ENCODE results near the gene PFN1.

The PFN1 gene

GRCh38 chr17:4948166-4948930 lies at the start of gene PFN1:
PFN1 (minus strand) TSS chr17:4948530; CDS start chr17:4948394, 136 bp downstream.
- peak; percentile 81 to 94 (median 89) for DNase-seq (ENCODE audit: low read depth in 3 of 3)

- DNase-seq (ENCODE audit: low read depth in 3 of 3) = peak; percentile 78 to 89 (median 80)
These were observed 49.1 kb upstream of the PFN1 start, which contains the start of the genes INCA1 and KIF1C for GRCh38 chr17:4997302-4998026. INCA1 (minus strand) TSS chr17:4997522; CDS start chr17:4994437, 3,085 bp downstream. KIF1C (plus strand) TSS chr17:4997950; CDS start chr17:5000247, 2,297 bp downstream.

GRCh38 chr17:4994081-4994595 lies 45.8 kb upstream of the PFN1 start:
- no peak for DNase-seq (ENCODE audit: low read depth in 3 of 3)

DNA sequence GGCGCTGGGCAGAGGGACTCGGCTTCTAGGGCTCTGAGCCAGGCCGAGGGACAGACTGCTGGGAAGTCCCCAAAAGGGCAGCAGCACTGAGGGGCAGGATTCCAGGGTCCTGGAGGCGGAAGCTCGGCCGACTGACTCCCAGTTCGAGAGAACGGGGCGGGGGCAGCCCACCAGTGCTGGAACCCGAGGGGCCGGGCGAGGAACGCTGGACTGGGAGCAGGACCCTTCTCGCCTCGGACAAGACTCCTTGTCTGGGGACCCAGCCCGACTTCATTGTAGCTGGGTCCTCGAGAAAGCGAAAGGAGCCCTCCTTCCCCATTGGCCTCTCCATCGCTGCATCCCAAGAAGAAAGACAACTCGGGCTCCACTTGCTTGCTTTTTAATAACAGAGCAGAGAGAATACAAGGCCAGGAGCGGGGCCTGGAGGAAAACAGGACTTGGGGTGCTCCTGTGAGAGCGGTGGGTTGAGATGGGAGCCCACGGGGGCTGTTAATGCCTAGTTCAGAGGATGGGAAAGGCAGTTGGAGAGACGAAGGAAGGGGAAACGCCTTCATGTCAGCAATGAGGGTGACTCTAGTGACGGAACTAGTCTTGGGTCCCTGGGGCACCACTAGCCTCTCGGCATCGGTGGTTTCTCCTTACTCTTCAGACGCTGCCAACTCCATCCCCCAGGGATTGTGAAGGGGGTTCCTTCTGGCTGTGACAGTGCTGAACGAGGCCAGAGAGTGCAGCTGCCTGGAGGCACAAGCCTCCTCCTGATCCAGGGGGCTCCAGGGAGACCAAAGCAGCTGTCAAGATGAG lies 39.6 kb upstream of the PFN1 start:
- DNase-seq (ENCODE audit: low read depth in 3 of 3) = no peak

DNA sequence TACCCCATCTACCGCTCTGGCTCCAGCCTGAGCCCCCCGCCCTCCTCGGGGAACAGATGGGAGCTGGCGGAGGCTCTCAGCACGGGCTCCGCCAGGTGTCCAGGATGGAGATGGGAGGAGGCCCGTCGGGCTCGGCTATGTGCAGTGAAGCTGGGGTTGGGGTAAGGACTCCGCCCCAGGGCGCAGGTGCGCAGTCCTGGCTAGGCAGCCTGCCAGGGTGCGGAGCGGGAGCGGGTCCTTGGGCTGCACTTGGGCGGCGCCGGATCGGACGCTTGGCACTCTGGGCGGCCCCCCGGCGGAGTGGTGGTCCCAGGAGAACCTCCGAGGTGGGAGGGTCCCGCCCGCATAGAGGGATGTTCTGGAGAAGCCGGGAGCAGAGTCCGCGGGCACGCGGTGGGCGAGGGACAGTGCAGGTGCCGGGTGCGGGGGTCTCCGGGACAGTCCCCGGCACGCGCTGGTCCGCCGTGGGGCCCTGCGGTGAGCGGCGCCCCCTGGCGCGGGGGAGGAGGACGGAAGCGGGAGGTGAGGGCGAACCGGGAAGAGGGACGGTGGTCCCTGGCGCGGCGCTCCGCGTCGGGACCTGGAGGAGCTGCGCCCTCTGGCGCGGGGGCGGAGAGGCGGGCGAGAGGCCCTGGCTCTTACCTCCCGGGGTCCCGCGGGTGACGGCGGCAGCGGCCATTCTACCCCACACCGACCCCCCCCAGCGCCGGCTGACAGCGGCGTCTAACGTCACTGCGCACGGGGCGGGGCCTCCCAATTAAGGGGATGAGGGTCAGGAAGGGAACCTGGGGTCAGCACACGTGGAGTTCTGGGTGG lies 38.8 kb upstream of the PFN1 start, which contains the start of gene CAMTA2:
Gene CAMTA2 (minus strand): TSS at position 725 of the 816 bp plus-strand sequence. CDS start 1,453 bp downstream, outside the sequence.
- DNase-seq (ENCODE audit: low read depth in 3 of 3) = peak; percentile 68 to 89 (median 77)

DNA sequence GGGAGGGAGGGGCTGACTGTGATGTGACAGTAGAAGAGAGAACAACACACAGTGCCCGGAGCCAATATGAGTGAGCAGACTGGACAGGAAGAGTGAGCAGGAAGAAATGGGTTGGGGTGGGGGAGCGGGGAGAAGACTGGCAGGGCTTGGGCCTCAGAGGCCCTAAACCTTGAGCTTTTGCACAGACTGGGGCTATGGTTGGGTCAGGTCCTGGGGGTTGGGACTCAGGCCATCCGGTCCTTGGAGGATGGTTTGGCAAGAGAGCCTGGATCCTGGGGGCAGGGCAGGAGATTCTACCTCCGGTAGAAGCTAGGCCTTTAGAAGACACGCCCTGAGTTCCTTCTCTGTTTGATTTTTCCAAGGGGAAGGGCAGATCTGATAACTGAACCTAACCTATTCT lies 38.1 kb upstream of the PFN1 start:
- no peak for DNase-seq (ENCODE audit: low read depth in 3 of 3)

DNA sequence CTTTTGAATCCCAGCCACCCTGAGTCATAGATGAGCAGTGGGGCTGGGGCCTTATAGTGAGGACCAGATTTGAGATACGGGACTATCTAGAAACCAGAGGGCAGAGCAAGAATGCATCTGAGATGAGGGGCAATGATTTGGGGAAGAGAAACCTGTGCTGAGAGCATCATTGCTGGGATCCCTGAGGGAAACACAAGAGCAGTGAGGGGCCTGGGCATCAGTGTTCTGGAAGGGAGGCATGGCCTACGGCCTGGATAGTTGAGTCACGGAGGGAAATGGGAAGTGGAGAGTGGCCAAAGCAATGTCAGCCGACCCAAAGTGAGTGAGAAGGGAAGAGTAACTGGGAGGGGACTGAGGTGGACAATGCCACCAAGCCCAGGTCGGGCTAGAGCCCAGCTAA lies 34.0 kb upstream of the PFN1 start:
- DNase-seq (ENCODE audit: low read depth in 3 of 3) = no peak

DNA sequence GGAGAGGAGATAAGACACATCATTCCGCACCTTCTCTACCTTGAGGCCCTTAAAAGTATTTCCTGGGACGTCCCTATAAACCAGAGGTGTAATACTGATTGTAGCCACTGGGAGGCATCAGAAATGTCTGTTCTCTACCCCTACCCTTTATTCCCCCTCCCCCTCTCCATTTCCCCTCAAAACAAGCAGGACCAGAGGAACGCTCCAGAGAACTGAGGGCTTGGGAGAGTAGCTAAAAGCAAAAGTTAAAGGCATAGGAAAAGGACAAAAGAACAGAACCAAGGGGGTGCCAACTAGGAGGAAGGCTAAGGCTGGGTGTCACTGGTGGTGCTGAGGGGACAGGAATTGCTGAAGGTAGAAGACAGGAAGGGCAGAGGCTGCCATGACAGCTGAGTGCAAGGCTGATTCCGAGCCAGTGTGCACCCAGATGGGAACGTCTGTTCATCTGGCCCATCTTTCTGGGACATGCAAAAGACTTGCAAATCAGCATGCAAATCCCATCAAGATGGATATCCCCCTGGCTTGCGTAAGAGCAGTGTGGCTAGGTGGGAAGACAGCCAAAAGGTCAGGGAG lies 32.4 kb upstream of the PFN1 start:
- peak in 1 of 3 donors; percentile 58 for DNase-seq (ENCODE audit: low read depth in 3 of 3)

DNA sequence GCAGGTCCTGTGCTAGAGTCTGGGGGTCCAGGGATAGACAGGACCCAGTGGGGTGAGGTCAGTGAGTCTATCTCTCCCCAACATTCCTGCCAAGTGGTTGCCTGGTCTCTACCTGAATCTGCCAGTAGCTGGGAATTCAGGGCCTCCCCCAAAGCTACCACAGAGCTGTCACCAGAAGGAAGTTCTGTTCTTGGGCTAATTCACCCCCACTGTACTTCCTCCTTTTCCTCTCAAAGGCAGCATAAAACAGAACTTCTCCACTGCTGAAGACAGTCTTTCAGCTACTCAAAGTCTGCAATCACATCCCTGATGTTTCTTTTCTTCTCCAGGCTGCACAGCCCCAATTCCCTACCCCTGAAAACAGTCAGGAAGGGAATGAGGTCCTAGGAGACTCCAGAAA lies 30.4 kb upstream of the PFN1 start:
- no peak for DNase-seq (ENCODE audit: low read depth in 3 of 3)

GRCh38 chr17:4974115-4974670 lies 25.9 kb upstream of the PFN1 start:
- DNase-seq (ENCODE audit: low read depth in 3 of 3) = no peak

DNA sequence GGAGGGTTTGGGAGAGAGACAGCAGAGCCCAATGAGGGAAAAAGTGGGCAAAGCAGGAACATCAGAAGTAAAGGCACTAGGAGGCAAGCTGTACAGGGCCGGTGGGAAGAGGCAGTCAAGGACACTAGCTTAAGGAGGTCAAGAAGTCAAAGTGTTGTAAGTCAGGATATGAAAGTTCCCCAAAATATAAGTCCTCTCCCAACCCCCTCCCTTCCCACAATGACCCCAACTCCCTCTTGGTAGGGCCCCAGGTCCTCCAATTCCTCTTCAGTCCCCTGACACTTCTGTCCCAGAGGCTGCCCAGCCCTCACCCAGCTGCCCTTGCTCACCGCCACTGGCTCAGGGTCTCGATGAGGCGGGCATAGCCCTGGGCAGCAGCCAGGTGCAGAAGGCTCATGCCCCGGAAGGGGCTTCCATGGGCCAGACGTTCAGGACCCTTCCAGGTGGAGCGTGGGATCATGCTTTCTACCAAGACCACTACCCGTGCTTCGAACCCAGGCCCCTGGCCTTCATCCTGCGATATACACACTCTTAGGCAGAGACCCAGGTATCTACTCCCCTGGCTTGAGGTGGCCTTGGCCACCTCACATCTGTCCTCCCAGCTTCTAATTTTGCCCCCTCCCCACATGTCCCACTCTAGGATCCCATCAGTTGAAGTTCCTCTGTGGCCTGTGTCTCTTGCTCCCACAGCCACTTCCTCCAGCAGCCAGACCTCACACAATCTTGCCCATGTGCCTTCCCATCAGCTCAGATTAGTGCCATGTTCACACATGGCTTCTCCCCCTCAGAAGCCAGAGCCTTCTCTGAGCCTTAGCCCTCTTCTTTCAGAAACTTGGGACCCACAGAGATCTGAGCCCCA lies 25.2 kb upstream of the PFN1 start:
- DNase-seq (ENCODE audit: low read depth in 3 of 3) = no peak

- DNase-seq (ENCODE audit: low read depth in 3 of 3) = no peak
These were observed 24.4 kb upstream of the PFN1 start for GRCh38 chr17:4972752-4973151.

DNA sequence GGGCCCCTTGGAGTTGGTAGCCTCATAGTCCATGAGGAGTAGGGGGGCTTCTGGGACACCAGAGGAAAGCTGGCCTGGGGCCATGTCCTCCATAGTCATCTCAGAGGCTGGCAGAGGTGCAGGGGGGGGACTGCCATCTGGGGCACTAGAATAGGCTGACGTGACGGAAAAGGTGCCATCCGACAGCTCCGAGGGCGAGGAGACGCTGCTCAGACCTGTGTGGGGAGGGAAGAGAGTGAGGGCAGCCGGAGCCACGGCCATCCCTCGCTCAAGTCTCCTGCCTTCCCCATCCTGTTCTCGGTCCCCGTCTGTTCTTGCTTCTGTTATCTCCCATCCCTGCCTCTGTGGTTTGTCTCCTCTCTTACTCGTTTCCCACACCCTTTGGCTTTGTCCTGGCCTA lies 24.0 kb upstream of the PFN1 start:
- DNase-seq (ENCODE audit: low read depth in 3 of 3) = no peak

GRCh38 chr17:4971826-4972225 lies 23.5 kb upstream of the PFN1 start:
- no peak for DNase-seq (ENCODE audit: low read depth in 3 of 3)

DNA sequence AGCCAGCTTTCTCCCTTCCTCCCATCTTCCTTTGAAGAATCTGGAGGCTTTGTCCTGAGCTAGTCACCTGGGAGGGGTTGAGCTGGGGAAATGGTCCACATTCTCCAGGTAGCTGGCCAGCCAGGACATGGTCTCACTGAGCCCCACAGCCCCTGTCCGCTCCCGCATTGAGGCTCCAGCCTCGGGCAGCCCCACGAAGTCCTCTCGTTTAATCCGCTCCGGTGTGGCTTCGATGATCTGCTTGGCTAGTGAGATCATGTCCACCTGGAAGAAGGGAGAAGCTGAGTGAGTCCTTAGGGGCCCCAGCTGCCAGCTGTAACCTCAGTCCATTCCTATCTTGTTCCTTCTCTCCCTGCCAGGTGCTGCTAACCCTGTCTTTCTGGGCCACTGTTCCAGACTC lies 21.9 kb upstream of the PFN1 start:
- no peak for DNase-seq (ENCODE audit: low read depth in 3 of 3)

DNA sequence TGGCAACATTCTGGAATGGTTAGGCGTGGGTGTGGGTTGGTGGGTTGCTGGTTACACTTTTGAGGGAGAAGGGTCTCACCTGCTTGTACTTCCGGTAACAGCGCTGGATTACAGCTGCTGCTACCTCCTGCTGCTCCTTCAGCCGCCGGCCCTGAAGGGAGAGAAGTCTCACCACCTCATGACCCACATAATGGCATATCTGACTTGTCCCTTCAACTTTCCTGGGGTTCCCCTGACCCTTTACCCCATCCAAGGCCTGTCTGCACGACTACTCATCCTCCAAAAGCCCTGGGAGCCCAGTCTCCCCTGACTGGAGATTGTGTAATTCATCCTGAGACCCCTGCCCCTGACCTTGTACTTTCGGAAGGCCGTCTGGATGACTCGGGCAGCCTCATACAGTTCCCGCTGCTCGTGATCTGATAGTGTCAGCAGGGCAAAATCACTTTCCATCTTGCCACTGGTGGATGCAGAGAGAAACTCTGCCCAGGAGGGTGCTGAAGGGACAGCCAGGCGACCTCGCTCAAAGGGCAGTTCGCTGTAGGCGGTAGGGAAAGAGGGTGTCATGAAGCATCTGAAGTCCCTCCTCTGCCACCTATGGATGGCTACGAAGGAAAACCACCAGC lies 21.3 kb upstream of the PFN1 start:
- peak in 2 of 3 donors; percentile 24 to 38 for DNase-seq (ENCODE audit: low read depth in 3 of 3)

DNA sequence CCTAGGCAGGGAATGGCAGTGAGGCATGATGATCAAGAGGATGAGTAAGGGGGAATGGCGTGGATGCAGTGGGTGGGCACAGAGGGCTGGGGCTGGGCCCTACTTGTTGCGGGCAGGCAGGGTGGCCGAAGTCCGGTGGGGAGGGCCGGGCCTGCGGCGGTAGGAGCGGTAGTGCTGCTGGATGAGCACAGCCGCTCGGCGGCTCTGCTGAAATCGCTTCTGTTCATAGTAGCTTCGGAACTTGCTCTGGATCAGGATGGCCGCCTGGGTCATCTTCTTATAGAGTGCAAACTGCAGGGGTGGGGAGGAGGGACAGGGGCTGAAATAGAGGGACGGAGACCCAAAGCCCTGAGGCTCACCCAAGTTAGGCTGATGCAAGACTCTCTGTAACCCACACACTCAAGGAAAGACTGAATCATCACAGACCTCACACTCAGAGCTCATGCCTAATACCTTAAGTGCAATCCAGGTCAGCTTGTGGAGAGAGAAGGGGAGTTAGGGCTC lies 20.8 kb upstream of the PFN1 start:
- peak in 1 of 3 donors; percentile 47 for DNase-seq (ENCODE audit: low read depth in 3 of 3)

DNA sequence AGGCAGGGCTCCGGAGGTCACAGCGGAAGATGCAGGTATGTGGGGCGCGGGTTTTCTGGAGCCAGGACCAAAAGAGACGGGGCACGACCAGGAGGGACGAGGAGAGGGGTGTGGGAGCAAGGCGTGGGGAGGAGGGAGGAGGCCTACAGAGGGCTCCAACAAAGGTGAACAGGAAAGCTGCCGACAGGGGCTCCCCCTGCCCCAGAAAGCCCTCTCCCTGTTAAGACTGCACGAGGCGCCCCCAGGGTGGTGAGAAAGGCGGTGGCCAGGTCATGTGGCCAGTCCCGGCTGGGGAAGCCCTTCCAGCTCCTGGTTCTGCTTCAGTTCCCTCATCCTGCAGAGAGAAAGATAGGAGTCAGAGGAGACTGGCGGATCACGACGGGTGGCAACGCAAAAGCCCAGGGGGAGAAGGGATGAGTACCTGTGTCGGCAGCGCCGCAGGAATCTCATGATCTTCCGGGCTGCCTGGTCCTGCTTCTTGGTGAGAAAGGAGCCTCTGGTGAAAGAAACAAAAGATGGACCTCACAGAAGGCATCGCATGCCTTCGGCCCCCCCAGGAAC lies 20.2 kb upstream of the PFN1 start:
- no peak for DNase-seq (ENCODE audit: low read depth in 3 of 3)

Measured in stimulated activated CD4-positive, alpha-beta T cell treated with anti-CD3 and anti-CD28 coated beads, TNF-alpha, amount 100 ng/mL, for 48 hours (primary cell).